ENCODE measurements around the gene SNED1. TPM values are rescaled to one million over a fixed set of nuclear protein-coding genes. Genes with fewer than 3 reads are reported as not detected.
A peak's percentile ranks its signal among the peaks of the same experiment; 100 is the strongest.

Gene SNED1
- total RNA-seq, 4 donors from 2014 or later, result 9.0 to 18.4 (median 17.1) TPM

GRCh38 chr2:241063093-241063551 lies 64.7 kb downstream of the SNED1 start:
- no peak overlapping the region for H3K4me3 ChIP-seq (ENCODE audit: low read depth, poor library complexity, severe bottlenecking)
- TF ChIP-seq POLR2A (IDR thresholded peaks at IDR 0.05) (no peak), CTCF (IDR thresholded peaks at IDR 0.05) (no peak)
- WGBS, 2 donors, result 44 to 45% methylated on average over 10 to 12 of the region's 13 CpGs
- DNase-seq (ENCODE audit: low spot score in 2 of 2), result peak in 1 of 2 donors; percentile 84
- intact Hi-C loops (cut with DNase I; ENCODE audit: low total_unique reads), result no loop called here

- no peak overlapping the region for H3K4me3 ChIP-seq (ENCODE audit: low read depth, poor library complexity, severe bottlenecking)
- WGBS, 2 donors, result 34 to 46% methylated on average over 8 of the region's 8 CpGs
- DNase-seq (ENCODE audit: low spot score in 2 of 2), result peak in 1 of 2 donors; percentile 12
- TF ChIP-seq CTCF (IDR thresholded peaks at IDR 0.05) (no peak), POLR2A (IDR thresholded peaks at IDR 0.05) (no peak)
- intact Hi-C loops (cut with DNase I; ENCODE audit: low total_unique reads), result no loop called here
Measured at GRCh38 chr2:241063587-241063986, 65.2 kb downstream of the SNED1 start.

- TF ChIP-seq POLR2A (IDR thresholded peaks at IDR 0.05) (no peak), CTCF (IDR thresholded peaks at IDR 0.05) (no peak)
- WGBS, 2 donors, result 25 to 40% methylated on average over 21 to 28 of the region's 32 CpGs
Measured at GRCh38 chr2:241064008-241064801, 65.8 kb downstream of the SNED1 start.

GRCh38 chr2:241064802-241065354 lies 66.5 kb downstream of the SNED1 start:
- 92 to 94% methylated on average over 22 to 23 of the region's 23 CpGs for WGBS, 2 donors
- intact Hi-C loops (cut with DNase I; ENCODE audit: low total_unique reads), result no loop called here
- DNase-seq (ENCODE audit: low spot score in 2 of 2), result no peak
- no peak for TF ChIP-seq CTCF (IDR thresholded peaks at IDR 0.05)
- no peak overlapping the region for H3K4me3 ChIP-seq (ENCODE audit: low read depth, poor library complexity, severe bottlenecking)

More at GRCh38 chr2:241064008-241064801, 65.8 kb downstream of the SNED1 start:
- no peak overlapping the region for H3K4me3 ChIP-seq (ENCODE audit: low read depth, poor library complexity, severe bottlenecking)
- intact Hi-C loops (cut with DNase I; ENCODE audit: low total_unique reads), result no loop called here
- peak in 1 of 2 donors; percentile 83 for DNase-seq (ENCODE audit: low spot score in 2 of 2)

GRCh38 chr2:241065355-241065803 lies 67.0 kb downstream of the SNED1 start:
- 88 to 91% methylated on average over 22 to 27 of the region's 27 CpGs for WGBS, 2 donors
- intact Hi-C loops (cut with DNase I; ENCODE audit: low total_unique reads), result no loop called here
- TF ChIP-seq CTCF (IDR thresholded peaks at IDR 0.05), result no peak
- TF ChIP-seq POLR2A (IDR thresholded peaks at IDR 0.05), result no peak
- no peak overlapping the region for H3K4me3 ChIP-seq (ENCODE audit: low read depth, poor library complexity, severe bottlenecking)
- peak in 1 of 2 donors; percentile 80 for DNase-seq (ENCODE audit: low spot score in 2 of 2)

Data from lower leg skin (tissue), 4 donors.